Neural crest cell (in vitro differentiated cells): ENCODE measurements around the gene SOHLH2. TPM values are rescaled to one million over a fixed set of nuclear protein-coding genes. Genes with fewer than 3 reads are reported as not detected.

Source experiments
- DNase-seq: peaks from one replicate; pipeline ENCODE4 v3.0.0; 2021; ENCODE audit warnings: low read depth, mixed read lengths, low spot score
- H3K27ac Mint-ChIP-seq: one replicate; pipeline ENCODE4 v1.8.0; 2021; ENCODE audit warnings: mild to moderate bottlenecking, mixed read lengths; ENCODE audit not compliant: unreplicated experiment
- H3K27me3 Mint-ChIP-seq: 2 replicates; pipeline ENCODE4 v1.8.0; 2021; ENCODE audit warnings: low read depth, mild to moderate bottlenecking, mixed read lengths
- H3K36me3 Mint-ChIP-seq: 2 replicates; pipeline ENCODE4 v1.8.0; 2021; ENCODE audit warnings: low read depth, mild to moderate bottlenecking, mixed read lengths
- H3K4me1 Mint-ChIP-seq: 2 replicates; pipeline ENCODE4 v1.8.0; 2021; ENCODE audit warnings: mixed read lengths
- H3K4me3 Mint-ChIP-seq: one replicate; pipeline ENCODE4 v1.8.0; 2021; ENCODE audit warnings: mild to moderate bottlenecking, mixed read lengths
- H3K9me3 Mint-ChIP-seq: 2 replicates; pipeline ENCODE4 v1.8.0; 2021; ENCODE audit warnings: mixed read lengths
- CTCF ChIP-seq: fragments of 200-600 bp; sonication (generic); conservative IDR thresholded peaks from 2 replicates; pipeline ENCODE4 v1.5.0; 2021; ENCODE audit warnings: antibody characterized with exemption, mild to moderate bottlenecking
- total RNA-seq: library from RNA; stranded (reverse); gene quantifications from 2 replicates; pipeline ENCODE4 v1.2.1, GENCODE V29; 2021

Gene SOHLH2
- total RNA-seq, 1 donor from 2014 or later, result 0.21 TPM

- no peak for TF ChIP-seq CTCF
- no peak for DNase-seq
- no peaks in the 10 kb centered on the region for H3K36me3 Mint-ChIP-seq
- no peak overlapping the region for H3K4me3 Mint-ChIP-seq
- H3K27ac Mint-ChIP-seq, result no peak overlapping the region
- H3K9me3 Mint-ChIP-seq, result peaks cover 2% of the 10 kb centered on the region
- no peaks in the 10 kb centered on the region for H3K4me1 Mint-ChIP-seq
- no peaks in the 10 kb centered on the region for H3K27me3 Mint-ChIP-seq
Observed at GRCh38 chr13:36210738-36211137, 3.6 kb downstream of the SOHLH2 start.

GRCh38 chr13:36207672-36208071, 6.7 kb downstream of the SOHLH2 start:
- Mint-ChIP-seq H3K36me3 (no peaks in the 10 kb centered on the region), H3K9me3 (no peaks in the 10 kb centered on the region)
- no peak for DNase-seq

DNA sequence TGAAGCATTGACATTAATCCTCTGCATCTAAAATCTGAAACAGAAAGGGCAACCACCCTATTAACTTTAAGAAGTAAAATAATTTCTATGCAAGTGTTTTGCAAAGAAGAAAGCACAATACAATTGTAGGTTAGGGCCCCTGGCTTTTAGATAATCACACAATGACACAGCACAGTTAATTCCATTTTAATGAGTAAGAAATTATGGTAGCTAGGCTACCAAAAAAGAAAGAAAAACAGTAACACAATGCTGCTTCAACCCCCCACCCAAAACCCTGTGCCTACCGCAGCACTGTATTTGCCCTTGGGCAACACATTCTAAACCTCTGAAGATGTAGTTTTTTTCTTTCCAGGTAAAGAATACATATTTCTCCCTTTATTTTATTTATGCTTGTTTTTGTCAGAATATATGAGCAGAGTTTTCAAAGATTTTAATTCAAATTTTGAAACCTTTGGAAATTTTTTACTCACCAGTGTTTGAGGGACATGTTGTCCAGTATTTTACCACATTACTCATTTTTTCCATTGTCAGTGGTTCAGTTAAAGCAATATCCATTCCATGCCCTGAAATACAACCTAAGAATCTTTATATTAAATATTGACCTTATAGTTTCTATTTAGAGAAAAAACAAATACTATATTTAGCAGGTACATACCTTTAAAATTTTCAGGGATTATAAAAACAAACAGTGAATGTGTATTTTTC, 21.1 kb downstream of the SOHLH2 start:
- no peaks in the 10 kb centered on the region for H3K27me3 Mint-ChIP-seq

More at GRCh38 chr13:36207672-36208071, 6.7 kb downstream of the SOHLH2 start:
- Mint-ChIP-seq H3K27me3 (no peaks in the 10 kb centered on the region), H3K27ac (no peak overlapping the region), H3K4me1 (no peaks in the 10 kb centered on the region), H3K4me3 (no peak overlapping the region)
- no peak for TF ChIP-seq CTCF

DNA sequence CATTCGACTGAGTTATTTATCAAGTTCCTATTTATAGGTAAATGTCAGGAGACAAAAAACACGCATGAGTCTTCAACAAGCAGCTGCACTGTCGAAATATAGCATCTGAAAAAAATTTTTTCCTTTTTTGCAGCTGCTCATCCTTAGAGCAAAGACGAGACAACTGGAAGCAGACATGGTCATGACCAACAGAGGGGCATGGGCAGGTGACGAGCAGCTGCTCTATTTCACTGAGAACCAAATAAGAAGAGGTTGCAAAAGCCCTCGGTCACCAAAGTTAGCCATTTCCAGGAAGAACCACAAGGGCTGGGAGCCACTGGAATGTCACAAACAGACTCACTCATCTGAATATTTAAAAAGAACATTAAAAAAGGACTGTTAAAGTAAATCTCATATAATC, 22.2 kb downstream of the SOHLH2 start:
- Mint-ChIP-seq H3K27ac (no peak overlapping the region), H3K27me3 (no peaks in the 10 kb centered on the region), H3K4me3 (no peak overlapping the region), H3K36me3 (no peaks in the 10 kb centered on the region), H3K9me3 (no peaks in the 10 kb centered on the region), H3K4me1 (no peaks in the 10 kb centered on the region)
- no peak for DNase-seq
- TF ChIP-seq CTCF, result no peak

More for the DNA sequence above, 21.1 kb downstream of the SOHLH2 start:
- Mint-ChIP-seq H3K36me3 (no peaks in the 10 kb centered on the region), H3K27ac (no peak overlapping the region), H3K4me3 (no peak overlapping the region), H3K9me3 (no peaks in the 10 kb centered on the region), H3K4me1 (no peaks in the 10 kb centered on the region)
- TF ChIP-seq CTCF, result no peak
- no peak for DNase-seq

DNA sequence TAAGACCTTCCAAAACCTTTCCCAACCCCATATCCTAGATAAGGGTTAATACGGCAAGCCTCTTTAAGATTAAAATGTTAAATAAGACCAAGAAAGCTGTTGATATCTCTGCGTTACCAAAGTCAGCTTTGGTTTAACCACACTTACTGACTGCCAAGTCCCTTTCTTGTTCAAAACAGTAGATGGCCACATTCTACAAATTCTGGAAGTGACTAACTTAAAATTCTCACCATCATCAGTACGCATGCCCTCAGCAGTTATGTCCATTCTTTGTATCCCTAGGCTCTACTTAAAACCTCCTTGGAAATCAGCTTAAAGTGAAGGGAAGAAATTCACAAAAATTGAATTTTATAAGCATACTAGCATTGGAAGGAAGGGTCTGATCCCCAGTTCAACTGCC, 23.6 kb downstream of the SOHLH2 start:
- Mint-ChIP-seq H3K9me3 (no peaks in the 10 kb centered on the region), H3K27me3 (no peaks in the 10 kb centered on the region), H3K4me1 (no peaks in the 10 kb centered on the region), H3K27ac (no peak overlapping the region), H3K4me3 (no peak overlapping the region), H3K36me3 (no peaks in the 10 kb centered on the region)
- no peak for DNase-seq
- TF ChIP-seq CTCF, result no peak
